HUES48 (cell line): ENCODE data around the gene NRP2.

ENCODE experiments used
- H3K27ac ChIP-seq: one replicate; pipeline ENCODE4 v1.7.0; 2013; ENCODE audit warnings: low read depth, low read length, inconsistent platforms
- H3K27me3 ChIP-seq: 2 replicates; pipeline ENCODE4 v1.6.1; 2013; ENCODE audit warnings: mild to moderate bottlenecking, low read length; ENCODE audit not compliant: control insufficient read depth, insufficient read depth
- H3K36me3 ChIP-seq: 2 replicates; pipeline ENCODE4 v1.6.1; 2013; ENCODE audit warnings: low read length; ENCODE audit not compliant: control insufficient read depth, insufficient read depth
- H3K4me1 ChIP-seq: 2 replicates; pipeline ENCODE4 v1.6.1; 2013; ENCODE audit warnings: mild to moderate bottlenecking, low read length; ENCODE audit not compliant: control insufficient read depth, insufficient read depth
- H3K4me3 ChIP-seq: 2 replicates; pipeline ENCODE4 v1.5.1; 2013; ENCODE audit warnings: mild to moderate bottlenecking, low read depth, low read length
- H3K9ac ChIP-seq: 2 replicates; pipeline ENCODE4 v1.6.1; 2013; ENCODE audit warnings: mild to moderate bottlenecking, low read depth, low read length, moderate library complexity
- H3K9me3 ChIP-seq: 2 replicates; pipeline ENCODE4 v1.6.1; 2013; ENCODE audit warnings: low read length; ENCODE audit not compliant: control insufficient read depth, insufficient read depth

NRP2 gene

DNA sequence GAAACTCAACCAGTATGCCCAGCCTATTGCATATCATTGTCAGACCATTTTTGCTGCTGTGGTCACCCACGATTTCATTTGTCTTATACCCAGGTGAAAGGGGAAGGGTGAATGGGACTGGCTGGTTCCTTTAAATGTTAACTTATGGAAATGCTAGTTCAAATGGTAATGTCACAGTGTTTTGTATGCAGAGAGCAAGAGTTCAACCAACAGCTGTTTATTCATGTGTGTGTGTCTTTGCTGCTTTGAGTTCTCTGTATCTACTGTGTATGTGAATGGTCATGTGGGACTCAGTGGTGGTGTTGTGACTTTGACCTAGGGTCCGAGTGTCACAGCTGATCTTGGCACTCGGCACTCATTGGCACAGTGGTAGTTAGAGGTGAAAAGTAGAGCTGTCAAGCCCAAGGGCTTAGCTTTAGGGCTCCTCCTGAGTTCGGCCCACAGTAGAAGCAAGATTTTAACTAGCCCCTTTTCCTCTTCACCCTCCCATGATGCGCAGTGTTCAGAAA is 114.6 kb downstream of the NRP2 start:
- peaks cover 17% of the 10 kb centered on the region for H3K4me1 ChIP-seq
- no peak overlapping the region for H3K27ac ChIP-seq
- no peaks in the 10 kb centered on the region for H3K36me3 ChIP-seq
- H3K9ac ChIP-seq = no peak overlapping the region
- H3K4me3 ChIP-seq = no peak overlapping the region
- no peaks in the 10 kb centered on the region for H3K27me3 ChIP-seq
- H3K9me3 ChIP-seq = peaks cover 6% of the 10 kb centered on the region; the same call in 1 of the 2 replicates

DNA sequence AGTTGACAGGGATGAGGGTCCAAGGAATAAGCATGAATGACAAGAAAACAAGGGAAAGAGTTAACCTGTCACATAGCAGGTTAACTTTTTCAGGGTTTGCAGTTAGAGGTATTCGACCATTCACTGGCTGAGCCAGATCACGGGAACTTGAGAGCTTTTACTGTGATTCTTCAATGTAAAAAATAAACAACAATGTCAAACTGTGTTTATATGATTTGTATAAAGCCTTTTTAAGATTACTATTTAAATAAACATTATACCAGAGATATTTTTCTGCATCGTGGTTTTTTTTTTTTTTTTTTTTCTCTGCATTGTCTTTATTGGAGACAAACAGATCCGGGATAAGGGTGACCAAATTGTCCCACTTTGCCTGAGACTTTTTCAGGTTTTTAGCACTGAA is 115.6 kb downstream of the NRP2 start:
- Histone ChIP-seq H3K9ac (no peak overlapping the region), H3K27me3 (no peaks in the 10 kb centered on the region), H3K27ac (no peak overlapping the region), H3K36me3 (no peaks in the 10 kb centered on the region), H3K4me1 (peaks cover 17% of the 10 kb centered on the region), H3K4me3 (no peak overlapping the region), H3K9me3 (peaks cover 6% of the 10 kb centered on the region; the same call in 1 of the 2 replicates)

DNA sequence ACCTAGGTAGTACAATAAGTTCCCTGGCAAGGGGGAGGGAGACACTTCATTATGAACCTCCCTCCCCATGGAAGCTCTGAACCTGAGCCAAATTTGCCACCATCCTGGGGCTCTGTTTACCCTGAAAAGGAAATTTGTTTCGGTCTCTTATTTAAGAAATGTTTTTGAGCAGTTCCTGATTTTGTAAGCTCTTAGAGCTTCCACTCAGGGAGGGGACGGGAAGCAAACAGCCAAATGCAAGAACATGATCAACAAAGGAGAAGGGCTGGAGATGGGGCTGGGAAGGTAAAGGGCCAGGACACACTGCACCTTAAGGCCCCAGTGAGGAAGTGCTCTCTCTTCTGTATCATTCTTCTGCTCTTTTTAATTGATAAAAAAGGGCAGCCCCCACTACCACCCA is 117.9 kb downstream of the NRP2 start:
- no peak overlapping the region for H3K9ac ChIP-seq
- H3K36me3 ChIP-seq = no peaks in the 10 kb centered on the region
- H3K9me3 ChIP-seq = peaks cover 6% of the 10 kb centered on the region; the same call in 1 of the 2 replicates
- peaks cover 17% of the 10 kb centered on the region for H3K4me1 ChIP-seq
- no peak overlapping the region for H3K4me3 ChIP-seq
- H3K27me3 ChIP-seq = no peaks in the 10 kb centered on the region
- no peak overlapping the region for H3K27ac ChIP-seq

DNA sequence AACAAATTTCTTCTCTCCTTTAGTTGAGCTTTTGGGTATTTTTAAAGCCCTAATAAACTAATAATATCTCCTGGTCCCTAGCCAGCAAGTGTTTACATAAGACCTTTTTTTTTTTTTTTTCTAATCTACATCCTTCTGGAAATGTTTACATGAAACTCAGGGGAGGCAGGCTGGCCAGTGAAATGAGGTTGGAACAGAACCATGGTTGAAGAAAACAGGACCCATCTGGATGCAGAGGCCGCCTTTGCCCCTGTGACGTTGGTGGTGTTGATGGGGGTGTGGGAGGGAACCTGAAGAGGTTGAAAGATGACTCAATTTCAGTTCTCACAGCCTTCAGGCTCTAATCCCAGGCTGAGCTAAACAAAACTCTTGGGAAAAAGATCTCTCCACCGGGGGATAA is 118.5 kb downstream of the NRP2 start:
- no peaks in the 10 kb centered on the region for H3K36me3 ChIP-seq
- peaks cover 6% of the 10 kb centered on the region; the same call in 1 of the 2 replicates for H3K9me3 ChIP-seq
- H3K4me3 ChIP-seq = no peak overlapping the region
- H3K27ac ChIP-seq = no peak overlapping the region
- H3K4me1 ChIP-seq = peaks cover 17% of the 10 kb centered on the region
- H3K27me3 ChIP-seq = no peaks in the 10 kb centered on the region
- H3K9ac ChIP-seq = no peak overlapping the region

DNA sequence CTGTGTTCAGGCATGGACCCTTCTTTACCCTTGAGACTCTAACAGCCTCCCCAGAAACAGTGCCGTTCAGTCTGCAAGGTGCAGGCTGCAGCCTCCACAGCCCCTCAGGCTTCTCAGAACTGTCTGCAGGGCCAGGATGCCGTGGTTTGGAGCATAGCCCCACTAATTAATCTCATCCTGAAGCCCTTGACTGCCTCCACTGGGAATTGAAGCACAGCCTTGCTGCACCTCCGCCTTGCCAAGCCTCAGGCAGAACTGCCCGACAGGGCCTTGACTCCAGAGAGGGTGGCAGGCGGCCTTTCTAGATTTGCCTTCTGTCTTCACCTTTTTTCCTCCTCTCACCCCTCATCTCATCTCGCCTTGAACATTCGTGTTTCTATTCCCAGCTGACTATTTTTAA is 119.8 kb downstream of the NRP2 start:
- Histone ChIP-seq H3K9me3 (peaks cover 6% of the 10 kb centered on the region; the same call in 1 of the 2 replicates), H3K9ac (no peak overlapping the region; the same call in 1 of the 2 replicates), H3K27me3 (no peaks in the 10 kb centered on the region), H3K4me3 (no peak overlapping the region), H3K27ac (no peak overlapping the region), H3K36me3 (no peaks in the 10 kb centered on the region), H3K4me1 (peaks cover 5% of the 10 kb centered on the region)

DNA sequence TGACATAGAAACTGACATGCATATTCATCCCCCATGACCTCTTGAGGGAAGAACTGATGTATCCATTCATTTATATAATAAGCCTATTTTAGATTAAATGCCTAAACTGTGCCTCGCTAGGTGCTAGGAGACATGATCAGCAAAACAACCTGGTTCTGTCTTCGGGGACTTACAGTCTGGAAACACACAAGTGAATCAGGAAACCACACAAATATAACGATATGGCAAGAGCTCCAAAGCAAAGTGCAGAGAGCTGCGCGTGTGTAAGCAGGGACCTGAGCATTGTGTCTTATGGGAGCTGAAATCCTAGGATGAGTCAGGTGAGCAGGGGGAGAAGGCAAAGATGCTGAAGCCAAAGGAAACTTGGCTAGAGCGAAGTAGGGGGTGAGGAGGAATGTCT is 120.6 kb downstream of the NRP2 start:
- H3K27ac ChIP-seq = no peak overlapping the region
- H3K4me3 ChIP-seq = no peak overlapping the region
- H3K36me3 ChIP-seq = no peaks in the 10 kb centered on the region
- H3K9me3 ChIP-seq = peaks cover 6% of the 10 kb centered on the region; the same call in 1 of the 2 replicates
- H3K4me1 ChIP-seq = no peaks in the 10 kb centered on the region
- no peak overlapping the region for H3K9ac ChIP-seq
- H3K27me3 ChIP-seq = no peaks in the 10 kb centered on the region

DNA sequence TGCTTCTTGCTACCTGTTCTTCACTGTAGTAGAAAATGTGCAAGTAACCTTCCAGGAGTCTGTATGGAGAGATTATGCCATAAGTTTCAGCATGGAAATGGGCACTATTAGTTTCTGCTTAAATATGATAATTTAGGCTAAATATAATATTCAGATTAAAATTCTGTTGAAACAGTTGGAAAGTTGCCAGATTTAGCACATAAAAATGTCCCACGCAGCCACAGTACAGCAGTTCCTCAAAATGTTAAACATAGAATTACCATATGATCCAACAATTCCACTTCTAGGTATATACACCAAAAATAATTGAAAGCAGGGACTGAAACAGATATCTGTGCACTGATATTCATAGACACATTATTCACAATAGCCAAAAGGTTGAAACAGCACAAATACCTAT is 121.2 kb downstream of the NRP2 start:
- H3K9ac ChIP-seq = no peak overlapping the region
- H3K4me1 ChIP-seq = no peaks in the 10 kb centered on the region
- H3K27ac ChIP-seq = no peak overlapping the region
- H3K9me3 ChIP-seq = peaks cover 6% of the 10 kb centered on the region; the same call in 1 of the 2 replicates
- no peaks in the 10 kb centered on the region for H3K36me3 ChIP-seq
- H3K27me3 ChIP-seq = no peaks in the 10 kb centered on the region
- no peak overlapping the region for H3K4me3 ChIP-seq

DNA sequence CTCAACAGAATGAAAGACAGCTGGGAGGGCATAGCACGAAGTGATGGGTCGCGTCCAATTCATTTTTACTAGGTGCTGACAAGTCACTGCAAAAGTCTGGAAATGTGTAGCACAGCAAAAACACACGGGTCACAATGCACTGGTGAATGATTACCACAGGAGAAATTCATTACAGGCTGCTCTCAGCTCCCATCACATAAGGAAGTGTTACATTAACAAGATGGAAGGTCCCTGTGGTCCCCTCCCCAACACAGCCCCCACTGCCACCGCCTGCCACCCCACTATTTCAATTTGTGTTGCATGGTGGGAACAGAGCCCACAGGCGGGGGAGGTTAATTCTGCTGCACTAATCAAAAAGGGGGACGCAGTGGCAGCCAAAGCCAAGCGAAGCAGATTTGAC is 122.8 kb downstream of the NRP2 start:
- Histone ChIP-seq H3K4me1 (no peaks in the 10 kb centered on the region), H3K9ac (no peak overlapping the region), H3K36me3 (no peaks in the 10 kb centered on the region), H3K4me3 (no peak overlapping the region), H3K27ac (no peak overlapping the region), H3K27me3 (no peaks in the 10 kb centered on the region), H3K9me3 (no peaks in the 10 kb centered on the region)

DNA sequence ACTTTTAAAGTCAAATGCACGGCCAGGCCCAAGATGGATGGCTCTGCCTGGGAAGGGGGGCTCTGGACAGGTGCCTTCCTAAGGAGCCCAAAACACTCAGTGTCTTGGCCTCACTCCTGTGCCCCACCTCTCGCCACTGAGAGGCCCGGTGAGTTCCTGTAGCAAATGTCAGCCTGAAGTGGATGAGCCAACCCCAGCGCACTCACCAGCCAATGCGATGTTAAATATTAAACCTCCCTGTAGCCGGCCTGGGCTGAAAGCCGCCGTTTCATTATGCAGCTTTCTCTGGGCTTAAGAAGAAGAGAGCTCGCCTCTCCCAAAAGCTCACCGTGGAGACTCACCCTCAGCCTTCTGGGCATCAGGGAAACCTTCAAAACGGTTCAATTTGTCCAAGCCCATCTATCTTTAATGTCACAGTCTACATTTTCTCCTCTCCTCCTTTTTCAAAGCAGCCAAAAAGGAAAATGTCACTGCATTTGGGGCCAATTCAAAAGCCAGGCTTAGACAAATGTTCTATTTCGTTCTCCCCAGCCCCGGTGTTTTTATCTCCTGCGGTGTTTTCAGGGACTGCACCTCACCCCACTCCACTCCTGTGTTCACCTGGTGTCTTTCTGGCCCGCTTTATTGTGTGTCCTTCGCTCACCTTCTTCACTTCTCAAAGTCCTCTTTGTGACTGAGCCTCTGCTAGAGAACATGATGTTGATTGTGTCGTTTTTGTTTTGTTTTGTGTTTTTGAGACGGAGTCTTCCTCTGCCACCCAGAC is 124.0 kb downstream of the NRP2 start:
- H3K4me1 ChIP-seq = no peaks in the 10 kb centered on the region
- H3K36me3 ChIP-seq = no peaks in the 10 kb centered on the region
- no peak overlapping the region for H3K27ac ChIP-seq
- H3K9me3 ChIP-seq = no peaks in the 10 kb centered on the region
- H3K9ac ChIP-seq = no peak overlapping the region
- H3K4me3 ChIP-seq = no peak overlapping the region
- no peaks in the 10 kb centered on the region for H3K27me3 ChIP-seq

DNA sequence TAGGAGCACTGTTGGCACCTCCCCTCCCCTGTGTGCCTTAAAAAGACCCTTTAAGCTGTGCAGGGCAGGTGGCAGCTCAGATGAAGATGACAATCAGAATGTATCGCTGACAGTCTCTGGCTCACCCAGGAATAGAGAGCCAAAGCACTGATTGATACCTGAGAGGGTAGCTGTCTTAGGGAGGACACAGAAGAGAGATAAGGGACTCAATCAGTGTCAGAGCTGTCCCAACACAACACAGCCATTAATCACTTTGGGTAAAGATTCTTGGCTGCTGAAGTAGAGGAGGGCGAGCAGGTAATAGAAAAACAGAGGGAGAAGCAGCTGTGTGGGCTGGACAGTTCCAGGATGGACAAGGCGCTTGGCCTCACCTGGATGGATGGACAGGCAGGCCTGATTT is 124.9 kb downstream of the NRP2 start:
- Histone ChIP-seq H3K4me1 (no peaks in the 10 kb centered on the region), H3K4me3 (no peak overlapping the region), H3K36me3 (no peaks in the 10 kb centered on the region), H3K9ac (no peak overlapping the region), H3K27ac (no peak overlapping the region), H3K9me3 (no peaks in the 10 kb centered on the region), H3K27me3 (no peaks in the 10 kb centered on the region)

DNA sequence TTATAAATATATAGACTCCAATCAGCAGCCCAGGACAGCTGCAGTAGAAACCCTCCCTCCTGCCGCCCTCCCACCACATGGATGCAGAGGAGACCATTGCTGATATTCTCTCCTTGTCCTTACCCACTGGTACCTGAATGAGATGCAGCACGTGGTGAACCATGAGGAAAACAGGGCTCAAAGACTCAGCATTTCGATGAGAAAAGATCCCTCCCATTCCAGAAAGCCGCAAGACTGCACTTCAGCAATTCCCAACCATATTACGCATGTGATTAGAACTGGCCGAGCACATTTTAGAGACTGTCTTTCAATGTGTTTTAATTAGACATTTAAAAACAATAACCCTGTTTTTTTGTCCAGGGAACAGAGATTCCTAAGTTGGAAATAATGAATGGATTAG is 125.5 kb downstream of the NRP2 start:
- H3K4me1 ChIP-seq = peaks cover 2% of the 10 kb centered on the region; the same call in 1 of the 2 replicates
- H3K27me3 ChIP-seq = no peaks in the 10 kb centered on the region
- no peaks in the 10 kb centered on the region for H3K9me3 ChIP-seq
- no peak overlapping the region for H3K9ac ChIP-seq
- no peak overlapping the region for H3K27ac ChIP-seq
- no peak overlapping the region for H3K4me3 ChIP-seq
- H3K36me3 ChIP-seq = no peaks in the 10 kb centered on the region
